Measurements from ENCODE around the gene CEACAM1.

The CEACAM1 gene

GRCh38 chr19:42528354-42529247, at the start of gene CEACAM1:
Gene CEACAM1, minus strand, starts transcription at chr19:42528481. Its CDS starts 107 bp downstream, at chr19:42528374.
- no peak for TF ChIP-seq CTCF (conservative IDR thresholded peaks at IDR 0.05; ENCODE audit: low read length)
- no peak for DNase-seq (ENCODE audit: low read depth)
- H3K4me3 ChIP-seq (ENCODE audit: low read length), result no peak within 1 kb of the TSS

DNA sequence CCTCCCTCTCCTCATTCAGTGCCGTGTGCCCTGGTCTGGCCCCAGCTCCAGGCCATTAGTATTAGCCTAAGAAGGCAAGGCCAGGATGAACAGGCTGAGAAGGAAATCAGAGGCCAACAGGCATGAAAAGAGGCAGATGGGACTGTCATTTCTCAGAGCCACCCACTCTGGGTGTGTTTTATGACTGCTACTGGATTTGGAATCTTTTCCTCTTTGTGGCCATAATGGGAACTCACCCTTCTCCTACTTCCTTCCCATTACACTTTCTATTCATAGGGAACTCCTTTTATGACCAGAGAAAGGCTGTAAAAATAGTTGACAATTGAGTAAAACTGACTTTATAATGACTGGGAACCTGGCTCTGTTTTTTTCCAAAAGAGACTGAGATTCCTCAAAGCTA, 48.7 kb upstream of the CEACAM1 start:
- no peak for TF ChIP-seq CTCF (conservative IDR thresholded peaks at IDR 0.05; ENCODE audit: low read length)
- H3K4me3 ChIP-seq (ENCODE audit: low read length), result no peak overlapping the region
- no peak for DNase-seq (ENCODE audit: low read depth)

DNA sequence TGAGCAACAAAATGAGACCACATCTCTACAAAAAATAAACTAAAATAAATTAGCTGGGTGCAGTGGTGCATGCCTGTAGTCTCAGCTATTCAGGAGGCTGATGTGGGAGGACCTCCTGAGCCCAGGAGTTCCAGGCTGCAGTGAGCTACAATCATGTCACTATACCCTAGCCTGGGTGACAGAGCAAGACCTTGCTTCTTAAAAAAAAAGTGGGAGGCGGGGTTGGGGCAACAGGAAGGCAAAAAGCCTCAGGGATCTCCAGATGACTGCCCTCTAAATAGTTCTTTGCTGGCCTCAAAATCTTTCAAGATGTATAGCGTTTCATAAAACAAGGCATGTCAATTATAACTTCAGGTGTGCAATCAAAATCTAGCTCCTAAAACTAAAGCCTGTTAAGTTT, 48.0 kb upstream of the CEACAM1 start:
- TF ChIP-seq CTCF (conservative IDR thresholded peaks at IDR 0.05; ENCODE audit: low read length), result no peak
- no peak for DNase-seq (ENCODE audit: low read depth)
- H3K4me3 ChIP-seq (ENCODE audit: low read length), result no peak overlapping the region

DNA sequence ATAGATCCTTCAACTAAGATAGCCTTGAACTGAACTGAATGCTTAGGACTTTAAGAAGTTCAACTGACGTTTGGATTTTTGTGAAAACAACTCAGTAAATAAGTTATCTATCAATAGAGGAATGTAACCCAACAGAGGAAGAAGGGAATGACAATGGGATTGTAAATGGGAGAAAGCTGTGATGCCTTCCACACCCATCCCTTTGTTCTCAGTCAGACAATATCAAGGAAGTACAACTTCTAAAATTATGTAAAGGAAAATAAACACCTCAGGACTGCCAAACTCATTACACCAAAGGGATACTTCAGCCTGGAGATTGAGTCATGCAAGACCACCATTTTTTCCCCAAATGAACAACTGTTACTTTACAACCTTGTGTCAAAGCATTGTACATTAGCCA, 45.4 kb upstream of the CEACAM1 start:
- TF ChIP-seq CTCF (conservative IDR thresholded peaks at IDR 0.05; ENCODE audit: low read length), result no peak
- no peak overlapping the region for H3K4me3 ChIP-seq (ENCODE audit: low read length)
- no peak for DNase-seq (ENCODE audit: low read depth)

GRCh38 chr19:42571116-42571515, 42.8 kb upstream of the CEACAM1 start:
- no peak for DNase-seq (ENCODE audit: low read depth)
- no peak overlapping the region for H3K4me3 ChIP-seq (ENCODE audit: low read length)
- TF ChIP-seq CTCF (conservative IDR thresholded peaks at IDR 0.05; ENCODE audit: low read length), result no peak

DNA sequence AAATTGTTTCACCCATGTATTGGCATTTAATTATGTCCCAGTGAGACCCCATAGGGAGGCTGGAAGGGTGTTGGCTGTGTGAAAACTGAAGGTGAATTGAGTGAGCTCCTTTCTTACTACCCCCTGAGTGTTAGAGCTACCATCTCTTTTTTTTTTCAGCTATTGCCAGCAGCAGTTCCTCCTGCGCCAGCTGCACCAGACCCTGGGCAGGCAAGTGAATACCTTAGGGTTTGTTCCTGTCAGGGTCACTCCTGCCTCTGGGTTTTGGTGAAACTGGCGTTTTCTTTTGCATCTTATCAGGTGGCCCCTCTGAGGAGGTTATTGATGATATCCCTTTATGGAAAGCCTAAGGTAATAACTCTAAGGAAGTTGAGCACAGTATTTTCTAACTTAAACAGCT, 40.9 kb upstream of the CEACAM1 start:
- no peak overlapping the region for H3K4me3 ChIP-seq (ENCODE audit: low read length)
- DNase-seq (ENCODE audit: low read depth), result no peak
- TF ChIP-seq CTCF (conservative IDR thresholded peaks at IDR 0.05; ENCODE audit: low read length), result no peak

GRCh38 chr19:42568006-42568405, 39.7 kb upstream of the CEACAM1 start:
- H3K4me3 ChIP-seq (ENCODE audit: low read length), result no peak overlapping the region
- DNase-seq (ENCODE audit: low read depth), result no peak
- TF ChIP-seq CTCF (conservative IDR thresholded peaks at IDR 0.05; ENCODE audit: low read length), result no peak
